GM23338 (cell line): ENCODE measurements around the gene CACNA2D1.

ENCODE experiments used
- CTCF ChIP-seq, 2 experiments: fragments of 200-600 bp in 1 of 2; sonication (generic) in 1 of 2; conservative IDR thresholded peaks; 2 replicates each; pipeline versions ENCODE4 v1.5.1 to v1.6.1; 2016 to 2017; ENCODE audit warnings: antibody characterized with exemption in 2 of 2, low read depth in 2 of 2, mild to moderate bottlenecking in 2 of 2, moderate library complexity in 1 of 2
- EZH2phosphoT487 ChIP-seq: fragments of 200-600 bp; sonication (generic); IDR thresholded peaks from one replicate; pipeline ENCODE4 v1.8.1; 2018; ENCODE audit warnings: antibody characterized with exemption; ENCODE audit not compliant: unreplicated experiment
- NANOG ChIP-seq: IDR thresholded peaks from 2 replicates; pipeline ENCODE4 v1.6.1; 2016; ENCODE audit warnings: antibody characterized with exemption, borderline replicate concordance

GRCh38 chr7:82085116-82085515 is 358.5 kb downstream of the CACNA2D1 start:
- TF ChIP-seq CTCF (conservative IDR thresholded peaks at IDR 0.05; ENCODE audit: low read depth in 2 of 2): no peak
- no peak for TF ChIP-seq EZH2phosphoT487
- no peak for TF ChIP-seq NANOG
